ENCODE measurements around the gene LRRC26. TPM values are rescaled to one million over a fixed set of nuclear protein-coding genes. Genes with fewer than 3 reads are reported as not detected.

Gene LRRC26
- 12.0 TPM for polyA plus RNA-seq
- long read RNA-seq, donor 1, transcript LRRC26-201 (2 exons, 1,209 nt), result major isoform, 6 of 6 reads
- long read RNA-seq, donor 1, partial matches to known transcripts, result 0 of 6 reads
- long read RNA-seq, donor 1, other reads (novel, unspliced or antisense), result 0 of 6 reads
- long read RNA-seq, donor 2, transcript LRRC26-201 (2 exons, 1,209 nt), result major isoform, 9 of 9 reads
- long read RNA-seq, donor 2, partial matches to known transcripts, result 0 of 9 reads
- long read RNA-seq, donor 2, other reads (novel, unspliced or antisense), result 0 of 9 reads
- long read RNA-seq, donor 3, result 0 reads
- long read RNA-seq, donor 4, partial matches to known transcripts, result 0 of 1 reads
- long read RNA-seq, donor 4, other reads (novel, unspliced or antisense), result 0 of 1 reads
- long read RNA-seq, donor 5, transcript LRRC26-201 (2 exons, 1,209 nt), result major isoform, 5 of 5 reads
- long read RNA-seq, donor 5, partial matches to known transcripts, result 0 of 5 reads
- long read RNA-seq, donor 5, other reads (novel, unspliced or antisense), result 0 of 5 reads
- long read RNA-seq, donor 6, transcript LRRC26-201 (2 exons, 1,209 nt), result major isoform, 12 of 12 reads
- long read RNA-seq, donor 6, partial matches to known transcripts, result 0 of 12 reads
- long read RNA-seq, donor 6, other reads (novel, unspliced or antisense), result 0 of 12 reads
- long read RNA-seq, donor 7, partial matches to known transcripts, result 0 of 4 reads
- long read RNA-seq, donor 7, other reads (novel, unspliced or antisense), result 0 of 4 reads
- long read RNA-seq, donor 8, transcript LRRC26-201 (2 exons, 1,209 nt), result major isoform, 17 of 17 reads
- long read RNA-seq, donor 8, partial matches to known transcripts, result 0 of 17 reads
- long read RNA-seq, donor 8, other reads (novel, unspliced or antisense), result 0 of 17 reads
- long read RNA-seq, donor 9, transcript LRRC26-201 (2 exons, 1,209 nt), result major isoform, 7 of 7 reads
- long read RNA-seq, donor 9, partial matches to known transcripts, result 0 of 7 reads
- long read RNA-seq, donor 9, other reads (novel, unspliced or antisense), result 0 of 7 reads
- long read RNA-seq, donor 10, transcript LRRC26-201 (2 exons, 1,209 nt), result major isoform, 10 of 10 reads
- long read RNA-seq, donor 10, partial matches to known transcripts, result 0 of 10 reads
- long read RNA-seq, donor 10, other reads (novel, unspliced or antisense), result 0 of 10 reads
- long read RNA-seq, donor 11, transcript LRRC26-201 (2 exons, 1,209 nt), result major isoform, 11 of 11 reads
- long read RNA-seq, donor 11, partial matches to known transcripts, result 0 of 11 reads
- long read RNA-seq, donor 11, other reads (novel, unspliced or antisense), result 0 of 11 reads

GRCh38 chr9:137169896-137170358 lies at the start of gene LRRC26:
TSS of gene LRRC26 (minus strand) at chr9:137170051. CDS start at chr9:137169943, 108 bp downstream.
- Histone ChIP-seq H3K36me3 (ENCODE audit: control insufficient read depth, insufficient read depth, low read length) (no peaks in the 10 kb centered on the region), H3K4me1 (ENCODE audit: control insufficient read depth, insufficient read depth, low read length) (peaks cover 6% of the 10 kb centered on the region), H3K9me3 (ENCODE audit: control insufficient read depth, low read depth, low read length) (peaks cover 10% of the 10 kb centered on the region), H3K27me3 (ENCODE audit: control insufficient read depth, insufficient read depth, low read length) (peaks cover 83% of the 10 kb centered on the region), H3K27ac (ENCODE audit: low read length) (no peak within 1 kb of the TSS), H3K4me3 (ENCODE audit: low read length) (peak within 1 kb of the TSS; percentile 21)
- no CpG with 5 or more reads among the region's 41 CpGs for WGBS (ENCODE audit: insufficient coverage, low lambda C conversion rate)
- DNase-seq, result peak in 1 of 2 donors; percentile 32

DNA sequence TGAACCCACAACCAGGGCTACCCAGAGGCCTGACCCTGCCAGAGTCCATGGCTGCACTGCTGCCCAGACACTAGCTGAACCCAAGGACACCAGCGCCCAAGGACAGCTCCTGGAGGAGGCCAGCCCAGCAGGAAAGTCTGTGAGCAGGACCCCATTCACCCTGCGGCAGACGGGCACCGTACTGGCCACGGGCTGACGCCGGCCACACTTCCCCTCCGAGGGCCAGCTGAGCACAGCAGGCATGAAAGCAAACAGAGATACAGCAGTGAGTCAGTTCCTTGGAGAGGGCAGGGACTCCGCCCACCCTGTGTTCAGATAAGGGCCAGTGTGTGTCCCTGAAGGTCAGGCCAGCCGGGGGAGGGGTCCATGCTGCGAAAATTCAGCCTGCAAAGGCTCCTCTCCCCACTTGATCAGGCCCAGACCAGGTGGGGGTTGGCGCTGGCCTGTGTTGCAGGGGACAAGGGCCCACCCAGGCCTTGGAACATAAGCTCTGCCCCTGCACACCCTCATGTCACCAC lies 49.0 kb upstream of the LRRC26 start:
- Histone ChIP-seq H3K4me3 (ENCODE audit: low read length) (no peak overlapping the region), H3K27me3 (ENCODE audit: control insufficient read depth, insufficient read depth, low read length) (no peaks in the 10 kb centered on the region), H3K4me1 (ENCODE audit: control insufficient read depth, insufficient read depth, low read length) (peaks cover 33% of the 10 kb centered on the region), H3K27ac (ENCODE audit: low read length) (peak overlapping the region; percentile 66), H3K9me3 (ENCODE audit: control insufficient read depth, low read depth, low read length) (peaks cover 9% of the 10 kb centered on the region), H3K36me3 (ENCODE audit: control insufficient read depth, insufficient read depth, low read length) (peaks cover 13% of the 10 kb centered on the region)
- DNase-seq, result peak in 1 of 2 donors; percentile 71
- no CpG with 5 or more reads among the region's 12 CpGs for WGBS (ENCODE audit: insufficient coverage, low lambda C conversion rate)

DNA sequence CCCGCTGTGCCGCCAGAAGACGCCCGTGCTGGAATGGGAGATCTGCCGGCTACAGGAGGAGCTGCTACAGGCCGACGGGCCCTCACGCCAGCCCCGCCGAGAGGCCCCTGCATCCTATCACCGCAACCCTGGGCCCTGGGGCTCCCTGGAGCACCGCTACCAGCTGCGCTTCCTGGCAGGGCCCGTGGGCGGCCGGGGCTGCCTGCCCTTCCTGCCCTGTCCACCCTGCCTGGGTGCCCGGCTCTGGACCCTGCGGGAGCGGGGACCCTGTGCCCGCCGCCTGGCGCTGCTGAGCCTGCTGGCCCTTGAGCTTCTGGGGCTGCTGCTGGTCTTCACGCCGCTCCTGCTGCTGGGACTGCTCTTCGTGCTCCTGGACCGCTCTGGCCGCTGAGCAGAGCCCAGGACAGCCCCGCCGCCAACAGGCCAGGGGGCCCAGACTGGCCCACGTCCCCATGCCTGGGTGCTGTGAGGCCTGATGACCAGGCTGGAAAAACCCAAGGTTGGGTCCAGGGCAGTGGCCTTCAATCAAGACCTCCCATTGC lies 48.4 kb upstream of the LRRC26 start:
- peaks cover 13% of the 10 kb centered on the region for H3K36me3 ChIP-seq (ENCODE audit: control insufficient read depth, insufficient read depth, low read length)
- H3K4me1 ChIP-seq (ENCODE audit: control insufficient read depth, insufficient read depth, low read length), result peaks cover 33% of the 10 kb centered on the region
- no peak for DNase-seq
- H3K9me3 ChIP-seq (ENCODE audit: control insufficient read depth, low read depth, low read length), result peaks cover 9% of the 10 kb centered on the region
- H3K4me3 ChIP-seq (ENCODE audit: low read length), result no peak overlapping the region
- no CpG with 5 or more reads among the region's 30 CpGs for WGBS (ENCODE audit: insufficient coverage, low lambda C conversion rate)
- peak overlapping the region; percentile 66 for H3K27ac ChIP-seq (ENCODE audit: low read length)
- H3K27me3 ChIP-seq (ENCODE audit: control insufficient read depth, insufficient read depth, low read length), result no peaks in the 10 kb centered on the region

DNA sequence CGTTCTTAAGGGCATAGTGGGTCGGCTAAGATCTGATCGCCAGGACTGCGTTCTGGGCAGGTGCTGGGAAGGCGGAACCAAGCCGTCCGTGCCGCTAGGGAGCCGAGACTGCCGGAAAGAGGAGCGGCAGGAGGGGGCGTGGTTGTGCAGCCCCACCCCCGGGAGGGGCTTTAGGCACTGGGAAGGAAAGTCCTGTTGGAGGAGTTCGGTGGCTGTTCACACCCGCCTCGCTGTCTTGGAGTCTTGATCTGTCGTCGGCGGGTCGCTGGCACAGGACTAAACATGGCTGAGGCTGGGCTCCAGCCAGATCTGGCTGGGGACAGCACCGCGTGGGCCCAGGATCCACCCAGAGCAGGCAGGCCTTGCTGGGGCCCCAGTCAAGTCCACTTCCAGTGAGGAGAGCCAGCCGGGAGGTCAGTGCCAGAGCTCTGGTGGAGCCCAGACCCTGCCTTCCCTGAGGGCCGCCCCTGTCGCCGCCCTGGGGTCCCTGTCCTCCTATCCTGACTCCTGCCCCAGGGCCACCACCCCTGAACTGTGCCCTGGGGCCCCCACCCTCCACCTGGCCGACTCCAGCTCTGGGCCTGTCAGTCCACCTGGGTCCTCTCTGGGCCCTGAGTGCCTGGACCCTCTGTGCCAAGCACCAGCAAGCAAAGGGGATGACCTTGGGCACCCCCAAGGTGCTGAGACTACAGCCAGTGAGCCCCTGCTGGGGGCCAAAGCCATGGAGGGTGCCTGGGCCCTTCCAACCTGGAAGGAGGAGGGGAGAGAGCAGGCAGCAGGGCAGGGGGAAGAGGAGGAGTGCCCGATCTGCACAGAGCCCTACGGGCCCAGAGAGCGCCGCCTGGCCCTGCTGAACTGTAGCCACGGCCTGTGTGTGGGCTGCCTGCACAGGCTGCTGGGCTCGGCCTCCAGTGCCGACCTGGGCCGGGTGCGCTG lies 47.7 kb upstream of the LRRC26 start:
- no CpG with 5 or more reads among the region's 36 CpGs for WGBS (ENCODE audit: insufficient coverage, low lambda C conversion rate)
- peaks cover 9% of the 10 kb centered on the region for H3K9me3 ChIP-seq (ENCODE audit: control insufficient read depth, low read depth, low read length)
- H3K4me1 ChIP-seq (ENCODE audit: control insufficient read depth, insufficient read depth, low read length), result peaks cover 28% of the 10 kb centered on the region
- DNase-seq, result peak; percentile 78 to 88
- peak overlapping the region; percentile 39 for H3K4me3 ChIP-seq (ENCODE audit: low read length)
- peaks cover 13% of the 10 kb centered on the region for H3K36me3 ChIP-seq (ENCODE audit: control insufficient read depth, insufficient read depth, low read length)
- no peaks in the 10 kb centered on the region for H3K27me3 ChIP-seq (ENCODE audit: control insufficient read depth, insufficient read depth, low read length)
- peak overlapping the region; percentile 54 for H3K27ac ChIP-seq (ENCODE audit: low read length)

DNA sequence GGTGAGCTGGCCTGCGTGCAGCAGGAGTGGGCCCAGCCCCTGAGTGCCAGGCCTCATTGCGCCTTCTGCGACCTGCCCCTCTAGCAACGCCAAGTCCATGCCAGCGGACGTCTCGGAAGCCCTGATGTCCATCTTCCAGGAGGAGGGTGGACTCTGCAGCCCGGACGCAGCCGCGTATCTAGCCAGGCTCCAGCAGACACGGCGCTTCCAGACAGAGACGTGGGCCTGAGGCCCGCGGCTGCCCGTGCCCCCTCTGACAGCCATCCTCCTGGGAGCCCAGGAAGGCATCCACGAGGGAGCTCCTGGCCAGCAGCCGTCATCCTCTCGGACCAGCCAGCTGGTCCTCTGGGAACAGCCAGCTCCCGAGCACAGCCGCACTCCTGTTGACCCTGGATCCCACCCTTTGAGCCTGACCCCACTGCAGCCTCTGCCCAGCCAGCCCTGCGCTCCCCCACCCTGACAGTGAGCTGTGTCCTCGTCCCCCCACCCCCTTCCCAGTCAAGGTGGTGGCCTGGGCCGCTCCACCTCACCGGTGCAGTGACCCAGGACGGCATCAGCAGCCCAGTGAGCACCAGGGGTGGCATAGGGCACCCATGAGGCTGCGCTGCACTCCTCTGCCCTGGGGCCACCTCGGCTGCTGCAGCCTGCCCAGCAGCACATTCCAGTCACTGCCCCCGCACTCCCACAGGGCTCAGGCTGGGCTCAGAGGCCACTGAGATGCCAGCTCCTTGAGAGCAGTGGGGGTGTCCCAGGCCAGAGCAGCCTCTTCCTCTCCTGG lies 46.5 kb upstream of the LRRC26 start:
- no peak overlapping the region for H3K4me3 ChIP-seq (ENCODE audit: low read length)
- peaks cover 28% of the 10 kb centered on the region for H3K4me1 ChIP-seq (ENCODE audit: control insufficient read depth, insufficient read depth, low read length)
- no peaks in the 10 kb centered on the region for H3K27me3 ChIP-seq (ENCODE audit: control insufficient read depth, insufficient read depth, low read length)
- no peak overlapping the region for H3K27ac ChIP-seq (ENCODE audit: low read length)
- no CpG with 5 or more reads among the region's 30 CpGs for WGBS (ENCODE audit: insufficient coverage, low lambda C conversion rate)
- H3K36me3 ChIP-seq (ENCODE audit: control insufficient read depth, insufficient read depth, low read length), result peaks cover 13% of the 10 kb centered on the region
- H3K9me3 ChIP-seq (ENCODE audit: control insufficient read depth, low read depth, low read length), result peaks cover 9% of the 10 kb centered on the region
- no peak for DNase-seq

- Histone ChIP-seq H3K27me3 (ENCODE audit: control insufficient read depth, insufficient read depth, low read length) (no peaks in the 10 kb centered on the region), H3K36me3 (ENCODE audit: control insufficient read depth, insufficient read depth, low read length) (peaks cover 13% of the 10 kb centered on the region), H3K27ac (ENCODE audit: low read length) (no peak overlapping the region), H3K4me3 (ENCODE audit: low read length) (no peak overlapping the region), H3K9me3 (ENCODE audit: control insufficient read depth, low read depth, low read length) (peaks cover 5% of the 10 kb centered on the region), H3K4me1 (ENCODE audit: control insufficient read depth, insufficient read depth, low read length) (peaks cover 28% of the 10 kb centered on the region)
- WGBS (ENCODE audit: insufficient coverage, low lambda C conversion rate), result no CpG with 5 or more reads among the region's 22 CpGs
- DNase-seq, result no peak
Measured at GRCh38 chr9:137215196-137215986, 45.5 kb upstream of the LRRC26 start.

- no peaks in the 10 kb centered on the region for H3K9me3 ChIP-seq (ENCODE audit: control insufficient read depth, low read depth, low read length)
- H3K4me1 ChIP-seq (ENCODE audit: control insufficient read depth, insufficient read depth, low read length), result peaks cover 27% of the 10 kb centered on the region
- peaks cover 15% of the 10 kb centered on the region for H3K36me3 ChIP-seq (ENCODE audit: control insufficient read depth, insufficient read depth, low read length)
- H3K4me3 ChIP-seq (ENCODE audit: low read length), result no peak overlapping the region
- WGBS (ENCODE audit: insufficient coverage, low lambda C conversion rate), result no CpG with 5 or more reads among the region's 19 CpGs
- no peak overlapping the region for H3K27ac ChIP-seq (ENCODE audit: low read length)
- H3K27me3 ChIP-seq (ENCODE audit: control insufficient read depth, insufficient read depth, low read length), result no peaks in the 10 kb centered on the region
- no peak for DNase-seq
Measured at GRCh38 chr9:137214620-137215019, 44.8 kb upstream of the LRRC26 start.
